Gastroesophageal sphincter (tissue), 3 donors: ENCODE results near the gene CCDC33.

Experiments used
- EP300 ChIP-seq: sonication (generic); formaldehyde crosslinking; IDR thresholded peaks from one replicate; pipeline ENCODE4 v1.6.1; 2017; ENCODE audit warnings: antibody characterized with exemption, mild to moderate bottlenecking
- POLR2AphosphoS5 ChIP-seq: sonication (generic); formaldehyde crosslinking; IDR thresholded peaks from one replicate; pipeline ENCODE4 v1.6.1; 2017; ENCODE audit warnings: antibody characterized with exemption
- TF ChIP-seq, protein P1 (sequence below), 4 experiments: fragments of 200-600 bp in 2 of 4; fragments of 450-650 bp in 2 of 4; sonication (generic) in 1 of 4; IDR thresholded peaks; one replicate each; pipeline ENCODE4 v1.5.1; 2017 to 2019; ENCODE audit warnings: antibody characterized with exemption in 4 of 4, mild to moderate bottlenecking in 2 of 4, moderate library complexity in 2 of 4

DNA sequence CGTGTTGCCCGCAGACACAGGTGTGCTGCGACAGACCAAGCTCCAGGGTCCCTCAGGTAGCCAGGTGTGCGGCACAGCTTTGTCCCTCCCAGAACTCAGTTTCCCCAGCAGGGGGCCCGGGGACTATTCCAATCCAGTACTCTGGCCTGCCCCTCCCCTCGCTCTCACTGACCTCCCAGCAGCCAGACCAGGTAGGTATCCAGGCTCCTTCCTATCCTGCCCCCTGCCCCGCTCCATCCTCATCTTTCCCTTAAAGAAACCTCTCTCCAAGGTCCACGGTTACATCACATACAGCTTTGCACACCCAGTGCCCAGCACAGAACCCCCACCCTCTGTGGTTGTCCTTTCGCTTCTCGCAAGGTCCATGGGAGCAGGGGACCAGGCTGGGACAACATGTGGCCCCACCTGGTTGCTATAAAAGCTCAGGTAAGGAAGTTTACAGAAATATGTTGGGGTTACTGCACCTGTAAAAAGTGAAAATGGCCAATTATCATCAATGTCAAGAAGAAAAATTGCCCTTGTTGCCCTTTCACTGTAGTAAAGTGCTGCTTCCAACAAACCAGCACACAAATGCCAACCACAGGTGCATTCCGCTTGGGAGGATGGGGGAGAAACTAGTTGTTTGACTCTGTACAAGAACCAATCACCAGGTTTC, 138.6 kb downstream of the CCDC33 start:
- TF ChIP-seq, protein P1, sequence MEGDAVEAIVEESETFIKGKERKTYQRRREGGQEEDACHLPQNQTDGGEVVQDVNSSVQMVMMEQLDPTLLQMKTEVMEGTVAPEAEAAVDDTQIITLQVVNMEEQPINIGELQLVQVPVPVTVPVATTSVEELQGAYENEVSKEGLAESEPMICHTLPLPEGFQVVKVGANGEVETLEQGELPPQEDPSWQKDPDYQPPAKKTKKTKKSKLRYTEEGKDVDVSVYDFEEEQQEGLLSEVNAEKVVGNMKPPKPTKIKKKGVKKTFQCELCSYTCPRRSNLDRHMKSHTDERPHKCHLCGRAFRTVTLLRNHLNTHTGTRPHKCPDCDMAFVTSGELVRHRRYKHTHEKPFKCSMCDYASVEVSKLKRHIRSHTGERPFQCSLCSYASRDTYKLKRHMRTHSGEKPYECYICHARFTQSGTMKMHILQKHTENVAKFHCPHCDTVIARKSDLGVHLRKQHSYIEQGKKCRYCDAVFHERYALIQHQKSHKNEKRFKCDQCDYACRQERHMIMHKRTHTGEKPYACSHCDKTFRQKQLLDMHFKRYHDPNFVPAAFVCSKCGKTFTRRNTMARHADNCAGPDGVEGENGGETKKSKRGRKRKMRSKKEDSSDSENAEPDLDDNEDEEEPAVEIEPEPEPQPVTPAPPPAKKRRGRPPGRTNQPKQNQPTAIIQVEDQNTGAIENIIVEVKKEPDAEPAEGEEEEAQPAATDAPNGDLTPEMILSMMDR (IDR thresholded peaks at IDR 0.05), result no peak
- TF ChIP-seq EP300 (no peak), POLR2AphosphoS5 (no peak)
